ENCODE results near the gene C1GALT1.
A peak's percentile ranks its signal among the peaks of the same experiment; 100 is the strongest.

Gene C1GALT1

GRCh38 chr7:7249814-7250213, 67.5 kb downstream of the C1GALT1 start:
- Histone ChIP-seq H3K9me2 (ENCODE audit: low read depth, low read length) (no peaks in the 10 kb centered on the region), H3K4me3 (ENCODE audit: low read depth, low read length, poor library complexity, severe bottlenecking) (no peak overlapping the region)

GRCh38 chr7:7251742-7252141, 69.4 kb downstream of the C1GALT1 start:
- H3K9ac ChIP-seq (ENCODE audit: low read length): peak overlapping the region; percentile 44
- H4K20me1 ChIP-seq (ENCODE audit: insufficient read depth, low read length): no peaks in the 10 kb centered on the region
- TF ChIP-seq CTCF (IDR thresholded peaks at IDR 0.05; ENCODE audit: low read length): no peak
- TF ChIP-seq EZH2 (IDR thresholded peaks at IDR 0.05; ENCODE audit: borderline replicate concordance, low read length): no peak
- no peaks in the 10 kb centered on the region for H3K9me2 ChIP-seq (ENCODE audit: low read depth, low read length)
- peaks cover 10% of the 10 kb centered on the region; the same call in 1 of the 2 replicates for H3K36me3 ChIP-seq (ENCODE audit: insufficient read depth, low read length)
- H3K9me3 ChIP-seq (ENCODE audit: low read length): no peaks in the 10 kb centered on the region
- peak overlapping the region; percentile 25 for H3K4me3 ChIP-seq (ENCODE audit: low read depth, low read length, poor library complexity, severe bottlenecking)
- peak overlapping the region; percentile 96 for H3K27ac ChIP-seq (ENCODE audit: low read depth, low read length, poor library complexity, severe bottlenecking)
- peaks cover 100% of the 10 kb centered on the region for H3K4me1 ChIP-seq (ENCODE audit: insufficient read depth, low read length, severe bottlenecking)
- H3K79me2 ChIP-seq (ENCODE audit: insufficient read depth, low read length): peaks cover 2% of the 10 kb centered on the region; the same call in 1 of the 2 replicates
- H3F3A ChIP-seq (ENCODE audit: insufficient read depth, low read length): no peaks in the 10 kb centered on the region
- H2AFZ ChIP-seq (ENCODE audit: low read length): no peak overlapping the region
- no peaks in the 10 kb centered on the region for H3K27me3 ChIP-seq (ENCODE audit: insufficient read depth, low read length)
- H3K4me2 ChIP-seq (ENCODE audit: low read length): peak overlapping the region; percentile 64

More at GRCh38 chr7:7249814-7250213, 67.5 kb downstream of the C1GALT1 start:
- H4K20me1 ChIP-seq (ENCODE audit: insufficient read depth, low read length): no peaks in the 10 kb centered on the region
- H3K36me3 ChIP-seq (ENCODE audit: insufficient read depth, low read length): peaks cover 25% of the 10 kb centered on the region
- no peaks in the 10 kb centered on the region for H3K9me3 ChIP-seq (ENCODE audit: low read length)
- peaks cover 2% of the 10 kb centered on the region; the same call in 1 of the 2 replicates for H3K79me2 ChIP-seq (ENCODE audit: insufficient read depth, low read length)
- H3K4me2 ChIP-seq (ENCODE audit: low read length): peak overlapping the region; percentile 1; the same call in 1 of the 2 replicates
- no peaks in the 10 kb centered on the region for H3F3A ChIP-seq (ENCODE audit: insufficient read depth, low read length)
- H3K27me3 ChIP-seq (ENCODE audit: insufficient read depth, low read length): no peaks in the 10 kb centered on the region
- peak overlapping the region; percentile 96 for H3K27ac ChIP-seq (ENCODE audit: low read depth, low read length, poor library complexity, severe bottlenecking)
- no peak overlapping the region for H2AFZ ChIP-seq (ENCODE audit: low read length)
- peaks cover 92% of the 10 kb centered on the region for H3K4me1 ChIP-seq (ENCODE audit: insufficient read depth, low read length, severe bottlenecking)
- H3K9ac ChIP-seq (ENCODE audit: low read length): no peak overlapping the region
- no peak for TF ChIP-seq EZH2 (IDR thresholded peaks at IDR 0.05; ENCODE audit: borderline replicate concordance, low read length)
- TF ChIP-seq CTCF (IDR thresholded peaks at IDR 0.05; ENCODE audit: low read length): no peak

- Histone ChIP-seq H3F3A (ENCODE audit: insufficient read depth, low read length) (peaks cover 11% of the 10 kb centered on the region; the same call in 1 of the 2 replicates), H4K20me1 (ENCODE audit: insufficient read depth, low read length) (no peaks in the 10 kb centered on the region), H3K79me2 (ENCODE audit: insufficient read depth, low read length) (no peaks in the 10 kb centered on the region), H3K36me3 (ENCODE audit: insufficient read depth, low read length) (peaks cover 10% of the 10 kb centered on the region), H3K4me2 (ENCODE audit: low read length) (no peak overlapping the region), H3K9ac (ENCODE audit: low read length) (no peak overlapping the region), H2AFZ (ENCODE audit: low read length) (no peak overlapping the region), H3K27me3 (ENCODE audit: insufficient read depth, low read length) (no peaks in the 10 kb centered on the region), H3K4me1 (ENCODE audit: insufficient read depth, low read length, severe bottlenecking) (peaks cover 100% of the 10 kb centered on the region), H3K27ac (ENCODE audit: low read depth, low read length, poor library complexity, severe bottlenecking) (peak overlapping the region; percentile 99), H3K9me3 (ENCODE audit: low read length) (no peaks in the 10 kb centered on the region), H3K4me3 (ENCODE audit: low read depth, low read length, poor library complexity, severe bottlenecking) (no peak overlapping the region), H3K9me2 (ENCODE audit: low read depth, low read length) (no peaks in the 10 kb centered on the region)
- TF ChIP-seq EZH2 (IDR thresholded peaks at IDR 0.05; ENCODE audit: borderline replicate concordance, low read length): no peak
Measured at GRCh38 chr7:7254319-7254718, 72.0 kb downstream of the C1GALT1 start.

- Histone ChIP-seq H3K27me3 (ENCODE audit: insufficient read depth, low read length) (no peaks in the 10 kb centered on the region), H4K20me1 (ENCODE audit: insufficient read depth, low read length) (no peaks in the 10 kb centered on the region), H3K4me1 (ENCODE audit: insufficient read depth, low read length, severe bottlenecking) (peaks cover 99% of the 10 kb centered on the region), H3K9me3 (ENCODE audit: low read length) (no peaks in the 10 kb centered on the region), H3F3A (ENCODE audit: insufficient read depth, low read length) (peaks cover 11% of the 10 kb centered on the region; the same call in 1 of the 2 replicates), H3K4me2 (ENCODE audit: low read length) (no peak overlapping the region), H2AFZ (ENCODE audit: low read length) (no peak overlapping the region), H3K36me3 (ENCODE audit: insufficient read depth, low read length) (peaks cover 16% of the 10 kb centered on the region), H3K4me3 (ENCODE audit: low read depth, low read length, poor library complexity, severe bottlenecking) (no peak overlapping the region), H3K79me2 (ENCODE audit: insufficient read depth, low read length) (no peaks in the 10 kb centered on the region), H3K9me2 (ENCODE audit: low read depth, low read length) (no peaks in the 10 kb centered on the region), H3K9ac (ENCODE audit: low read length) (no peak overlapping the region), H3K27ac (ENCODE audit: low read depth, low read length, poor library complexity, severe bottlenecking) (peak overlapping the region; percentile 99)
- no peak for TF ChIP-seq CTCF (IDR thresholded peaks at IDR 0.05; ENCODE audit: low read length)
- no peak for TF ChIP-seq EZH2 (IDR thresholded peaks at IDR 0.05; ENCODE audit: borderline replicate concordance, low read length)
Measured at GRCh38 chr7:7254908-7255307, 72.6 kb downstream of the C1GALT1 start.

Data from OCI-LY1 (cell line).